ENCODE measurements around the gene CR2. TPM values are rescaled to one million over a fixed set of nuclear protein-coding genes. Genes with fewer than 3 reads are reported as not detected.

The CR2 gene
- total and polyA plus RNA-seq, 2 of the 4 experiments (the other 2 are of a cell fraction): not detected

DNA sequence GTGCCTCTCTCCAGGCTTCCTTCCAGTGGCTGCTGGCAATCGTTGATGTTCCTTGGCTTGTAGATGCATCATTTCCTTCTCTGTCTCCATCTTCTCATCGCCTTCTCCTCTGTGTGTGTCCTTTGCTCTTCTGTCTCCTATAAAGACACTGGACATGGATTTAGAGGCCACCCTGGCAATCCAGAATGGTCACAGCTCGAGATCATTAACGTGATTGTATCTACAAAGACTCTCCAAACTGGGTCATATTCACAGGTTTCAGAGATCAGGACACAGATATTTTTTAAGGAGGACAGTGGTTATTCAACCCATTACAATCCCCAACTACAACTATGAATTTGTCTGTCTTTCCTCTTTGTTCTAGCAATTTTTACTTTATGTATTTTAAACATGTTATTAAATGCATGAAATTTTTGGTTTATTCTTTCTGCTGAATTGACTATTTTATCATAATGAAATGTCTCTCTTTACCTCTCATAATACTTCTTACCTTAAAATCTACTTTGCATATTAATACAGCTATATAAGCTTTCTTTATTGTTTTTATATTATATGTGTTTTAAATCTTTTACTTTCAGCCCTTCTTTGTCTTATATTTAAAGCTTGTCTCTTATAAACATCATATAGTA is 64.6 kb downstream of the CR2 start:
- H3K27me3 ChIP-seq (ENCODE audit: control insufficient read depth, insufficient read depth, low read length): no peaks in the 10 kb centered on the region
- WGBS, 2 experiments (ENCODE audit: extremely low coverage in 2 of 2, insufficient read length in 1 of 2): 25% methylated on average over 1 of the region's 4 CpGs; no CpG with 5 or more reads in 1 of the 2 experiments
- CTCF ChIA-PET: no interaction called here
- no peak overlapping the region for H2BK5ac ChIP-seq (ENCODE audit: low read depth, low read length, poor library complexity, severe bottlenecking)
- no peak overlapping the region for H2AK9ac ChIP-seq (replicated peaks; ENCODE audit: low read depth, low read length, poor library complexity)
- DNase-seq (no peak), ATAC-seq (ENCODE audit: low read depth) (no peak)
- H3K23ac ChIP-seq (ENCODE audit: low read depth, low read length): no peak overlapping the region
- H2BK120ac ChIP-seq (ENCODE audit: low read depth, low read length): no peak overlapping the region
- POLR2A ChIA-PET (ENCODE audit: unreplicated experiment): no interaction called here
- no peaks in the 10 kb centered on the region for H3K9me3 ChIP-seq (ENCODE audit: control insufficient read depth, insufficient read depth, low read length)
- H3K4me3 ChIP-seq (ENCODE audit: insufficient read depth, low read depth, low read length): no peak overlapping the region
- H3K27ac ChIP-seq (ENCODE audit: insufficient read depth, low read length): no peak overlapping the region
- H2BK20ac ChIP-seq (ENCODE audit: low read depth, low read length): no peak overlapping the region
- no peak overlapping the region for H3K14ac ChIP-seq (replicated peaks; ENCODE audit: low read depth, low read length)
- no peaks in the 10 kb centered on the region for H3K4me1 ChIP-seq (ENCODE audit: control insufficient read depth, insufficient read depth, low read length)
- dilution Hi-C loops (cut with HindIII; ENCODE audit: low sequenced_read_pairs, unreplicated experiment) (no loop called here), intact Hi-C loops (cut with micrococcal nuclease) (no loop called here), in situ Hi-C loops (cut with MboI; ENCODE audit: low sequenced_read_pairs) (no loop called here)
- H2BK15ac ChIP-seq (ENCODE audit: low read depth, low read length): no peak overlapping the region
- H3K9me1 ChIP-seq (ENCODE audit: insufficient read depth, low read length): no peaks in the 10 kb centered on the region
- H3K4me2 ChIP-seq (ENCODE audit: low read depth, low read length): no peak overlapping the region
- H3K56ac ChIP-seq (ENCODE audit: extremely low read depth, insufficient read depth, low read length): no peak overlapping the region
- no peak overlapping the region for H3K9ac ChIP-seq (ENCODE audit: low read depth, low read length)
- no peak overlapping the region for H2AK5ac ChIP-seq (ENCODE audit: low read depth, low read length)
- no peak overlapping the region for H4K5ac ChIP-seq (ENCODE audit: low read depth, low read length)
- no peak overlapping the region for H4K8ac ChIP-seq (ENCODE audit: low read depth in 2 of 2, low read length in 2 of 2)
- H4K91ac ChIP-seq (ENCODE audit: insufficient read depth, low read depth, low read length): no peak overlapping the region
- H3K36me3 ChIP-seq (ENCODE audit: control insufficient read depth, insufficient read depth, low read length): no peaks in the 10 kb centered on the region
- TF ChIP-seq RFX5 (IDR thresholded peaks at IDR 0.05; ENCODE audit: low read depth, low read length) (no peak), MAFK (IDR thresholded peaks at IDR 0.05; ENCODE audit: low read depth, low read length) (no peak; the same call in 1 of the 2 replicates), NFE2L2 (IDR thresholded peaks at IDR 0.05; ENCODE audit: low read depth, low read length) (no peak), BHLHE40 (IDR thresholded peaks at IDR 0.05; ENCODE audit: low read depth, low read length) (no peak), POLR2A (IDR thresholded peaks at IDR 0.05; ENCODE audit: low read depth, low read length) (no peak), RAD21 (IDR thresholded peaks at IDR 0.05; ENCODE audit: low read length) (no peak), CHD1 (IDR thresholded peaks at IDR 0.05; ENCODE audit: low read depth, low read length) (no peak), FOS (IDR thresholded peaks at IDR 0.05; ENCODE audit: low read depth, low read length) (no peak)
- TF ChIP-seq, protein P1, sequence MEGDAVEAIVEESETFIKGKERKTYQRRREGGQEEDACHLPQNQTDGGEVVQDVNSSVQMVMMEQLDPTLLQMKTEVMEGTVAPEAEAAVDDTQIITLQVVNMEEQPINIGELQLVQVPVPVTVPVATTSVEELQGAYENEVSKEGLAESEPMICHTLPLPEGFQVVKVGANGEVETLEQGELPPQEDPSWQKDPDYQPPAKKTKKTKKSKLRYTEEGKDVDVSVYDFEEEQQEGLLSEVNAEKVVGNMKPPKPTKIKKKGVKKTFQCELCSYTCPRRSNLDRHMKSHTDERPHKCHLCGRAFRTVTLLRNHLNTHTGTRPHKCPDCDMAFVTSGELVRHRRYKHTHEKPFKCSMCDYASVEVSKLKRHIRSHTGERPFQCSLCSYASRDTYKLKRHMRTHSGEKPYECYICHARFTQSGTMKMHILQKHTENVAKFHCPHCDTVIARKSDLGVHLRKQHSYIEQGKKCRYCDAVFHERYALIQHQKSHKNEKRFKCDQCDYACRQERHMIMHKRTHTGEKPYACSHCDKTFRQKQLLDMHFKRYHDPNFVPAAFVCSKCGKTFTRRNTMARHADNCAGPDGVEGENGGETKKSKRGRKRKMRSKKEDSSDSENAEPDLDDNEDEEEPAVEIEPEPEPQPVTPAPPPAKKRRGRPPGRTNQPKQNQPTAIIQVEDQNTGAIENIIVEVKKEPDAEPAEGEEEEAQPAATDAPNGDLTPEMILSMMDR (conservative IDR thresholded peaks at IDR 0.05; ENCODE audit: low read depth, low read length): no peak
- no TSS peak for BruUV-seq (replicated peaks)
- no peak overlapping the region for H3K18ac ChIP-seq (ENCODE audit: low read depth, low read length)
- no peaks in the 10 kb centered on the region for H4K20me1 ChIP-seq (ENCODE audit: insufficient read depth, low read length)
- no peaks in the 10 kb centered on the region for H3K79me1 ChIP-seq (ENCODE audit: low read depth in 1 of 2, low read length in 2 of 2)
- H3K4ac ChIP-seq (ENCODE audit: low read depth, low read length): no peak overlapping the region
- no peak overlapping the region for H2AFZ ChIP-seq (replicated peaks; ENCODE audit: low read length, poor library complexity)

All from IMR-90 (cell line).